Parathyroid adenoma (tissue), 2 donors: ENCODE data around the gene RPL12.

Source experiments
- H2AFZ ChIP-seq: fragments of 300-600 bp; sonication (generic); one replicate; pipeline ENCODE4 v1.7.0; 2017; ENCODE audit warnings: antibody characterized with exemption, mild to moderate bottlenecking
- H3K27ac ChIP-seq: fragments of 300-600 bp; sonication (generic); one replicate; pipeline ENCODE4 v1.7.0; 2017
- H3K27me3 ChIP-seq: fragments of 300-600 bp; sonication (generic); one replicate; pipeline ENCODE4 v1.7.0; 2017; ENCODE audit warnings: low read length; ENCODE audit not compliant: control insufficient read depth, insufficient read depth
- H3K36me3 ChIP-seq: fragments of 300-600 bp; sonication (generic); one replicate; pipeline ENCODE4 v1.7.0; 2017; ENCODE audit warnings: low read length; ENCODE audit not compliant: control insufficient read depth, insufficient read depth
- H3K4me1 ChIP-seq: fragments of 300-600 bp; sonication (generic); one replicate; pipeline ENCODE4 v1.7.0; 2017; ENCODE audit warnings: control low read depth
- H3K4me2 ChIP-seq: fragments of 300-600 bp; sonication (generic); one replicate; pipeline ENCODE4 v1.7.0; 2017; ENCODE audit warnings: low read length
- H3K4me3 ChIP-seq: fragments of 300-600 bp; sonication (generic); one replicate; pipeline ENCODE4 v1.7.0; 2017; ENCODE audit warnings: low read depth, low read length
- H3K79me2 ChIP-seq: fragments of 300-600 bp; sonication (generic); one replicate; pipeline ENCODE4 v1.7.0; 2017; ENCODE audit warnings: control low read depth
- H3K9ac ChIP-seq: fragments of 300-600 bp; sonication (generic); one replicate; pipeline ENCODE4 v1.7.0; 2017; ENCODE audit warnings: mild to moderate bottlenecking
- H3K9me3 ChIP-seq: fragments of 300-600 bp; sonication (generic); one replicate; pipeline ENCODE4 v1.7.0; 2017; ENCODE audit warnings: low read length; ENCODE audit not compliant: control insufficient read depth
- CTCF ChIP-seq: fragments of 300-600 bp; sonication (generic); IDR thresholded peaks from one replicate; pipeline ENCODE4 v1.7.0; 2017; ENCODE audit warnings: antibody characterized with exemption, mild to moderate bottlenecking
- donor health status: primary hyperparathyroidism.

Gene RPL12

DNA sequence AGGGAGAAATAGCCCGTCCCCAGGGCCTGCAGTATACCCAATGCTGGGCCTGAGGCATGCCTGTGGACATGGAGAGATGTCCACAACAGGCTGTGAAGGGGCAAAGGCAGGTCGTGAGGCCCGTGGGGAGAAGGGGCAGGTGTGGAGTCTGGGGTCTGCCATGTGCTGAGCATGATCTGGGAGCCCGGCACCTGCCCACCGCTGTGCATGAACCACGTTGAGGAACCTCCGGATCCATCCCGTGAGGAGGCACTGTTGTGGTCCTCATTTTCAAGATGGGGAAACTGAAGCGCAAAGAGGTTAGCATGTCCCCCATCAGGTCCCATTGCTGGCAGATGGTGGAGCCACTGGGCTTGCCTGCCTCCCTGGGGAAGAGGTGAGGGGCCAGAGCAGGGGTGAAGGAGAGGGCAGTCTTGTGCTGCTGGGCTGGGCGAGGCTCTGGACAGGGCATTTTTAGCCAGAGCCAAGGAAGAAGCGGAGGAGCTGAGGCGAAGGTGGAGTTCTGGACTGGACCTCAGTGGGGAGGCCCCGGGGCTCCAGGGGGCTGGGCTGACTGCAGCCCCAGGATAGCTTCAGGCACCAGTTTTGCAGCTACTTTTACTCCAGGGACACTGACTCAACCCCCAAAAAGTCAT, 46.6 kb upstream of the RPL12 start:
- no peaks in the 10 kb centered on the region for H3K79me2 ChIP-seq
- H3K27ac ChIP-seq = no peak overlapping the region
- H3K36me3 ChIP-seq = no peaks in the 10 kb centered on the region
- H3K9me3 ChIP-seq = no peaks in the 10 kb centered on the region
- H3K4me1 ChIP-seq = no peaks in the 10 kb centered on the region
- no peak for TF ChIP-seq CTCF
- no peak overlapping the region for H2AFZ ChIP-seq
- H3K4me3 ChIP-seq = no peak overlapping the region
- H3K27me3 ChIP-seq = no peaks in the 10 kb centered on the region
- H3K9ac ChIP-seq = no peak overlapping the region
- H3K4me2 ChIP-seq = no peak overlapping the region

DNA sequence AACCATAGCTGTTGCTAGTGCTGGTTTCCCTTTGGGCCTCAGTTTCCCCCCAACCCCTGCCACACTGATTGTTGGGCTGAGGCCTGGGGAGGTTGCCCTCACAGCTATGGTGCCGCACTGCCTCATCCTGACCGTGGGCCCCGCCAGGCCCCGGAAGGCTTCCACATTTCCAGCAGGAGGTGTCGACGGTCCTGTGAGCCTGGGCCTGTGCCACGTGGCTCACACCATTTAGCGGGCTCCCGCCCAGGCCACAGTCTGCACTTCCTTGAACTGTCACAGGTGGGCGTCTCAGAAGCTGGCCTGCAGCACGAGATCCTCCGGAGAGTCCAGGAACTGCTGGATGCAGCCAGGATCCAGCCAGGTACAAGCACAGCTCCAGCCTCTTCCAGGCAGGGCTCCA, 45.8 kb upstream of the RPL12 start:
- Histone ChIP-seq H3K79me2 (no peaks in the 10 kb centered on the region), H3K9me3 (no peaks in the 10 kb centered on the region), H3K4me1 (no peaks in the 10 kb centered on the region), H3K27ac (no peak overlapping the region), H2AFZ (no peak overlapping the region), H3K4me3 (no peak overlapping the region), H3K9ac (no peak overlapping the region), H3K4me2 (no peak overlapping the region), H3K36me3 (no peaks in the 10 kb centered on the region), H3K27me3 (no peaks in the 10 kb centered on the region)
- TF ChIP-seq CTCF = no peak

DNA sequence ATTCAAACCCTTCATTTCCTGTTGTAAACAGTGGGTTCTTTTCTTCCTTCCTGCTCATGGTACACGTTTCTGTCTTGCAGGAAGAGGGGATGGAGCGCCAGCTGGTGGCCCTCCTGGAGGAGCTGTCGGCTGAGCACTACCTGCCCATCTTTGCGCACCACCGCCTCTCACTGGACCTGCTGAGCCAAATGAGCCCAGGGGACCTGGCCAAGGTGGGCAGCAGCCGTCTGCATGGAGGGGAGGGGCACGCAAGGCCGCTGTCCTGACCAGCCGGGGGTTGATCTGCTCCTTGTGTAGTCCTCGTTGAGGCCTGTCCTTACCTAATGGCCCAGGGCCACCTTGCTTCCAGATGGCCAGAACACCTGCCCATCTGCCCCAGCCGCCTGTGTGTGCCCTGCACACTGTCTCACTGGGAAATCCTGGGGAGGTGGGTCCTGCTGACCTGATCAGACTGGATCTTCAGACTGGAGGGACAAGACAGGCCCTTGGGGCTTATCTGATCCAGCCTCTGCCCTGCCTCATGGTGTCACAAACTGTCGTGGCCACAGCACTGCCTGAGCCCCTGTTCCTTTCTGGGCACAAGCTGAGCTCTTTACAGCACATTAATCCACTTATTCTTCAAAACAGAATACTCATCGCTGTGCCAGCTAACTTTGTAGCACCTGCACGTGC, 44.8 kb upstream of the RPL12 start:
- Histone ChIP-seq H3K9ac (no peak overlapping the region), H3K4me3 (no peak overlapping the region), H3K27ac (no peak overlapping the region), H3K4me2 (no peak overlapping the region), H2AFZ (no peak overlapping the region), H3K27me3 (no peaks in the 10 kb centered on the region), H3K36me3 (no peaks in the 10 kb centered on the region), H3K4me1 (no peaks in the 10 kb centered on the region), H3K9me3 (no peaks in the 10 kb centered on the region), H3K79me2 (no peaks in the 10 kb centered on the region)
- TF ChIP-seq CTCF = no peak

GRCh38 chr9:127494304-127494702, 43.1 kb upstream of the RPL12 start:
- no peaks in the 10 kb centered on the region for H3K79me2 ChIP-seq
- H3K9ac ChIP-seq = no peak overlapping the region
- no peak for TF ChIP-seq CTCF
- H3K4me1 ChIP-seq = no peaks in the 10 kb centered on the region
- no peak overlapping the region for H2AFZ ChIP-seq
- H3K27me3 ChIP-seq = no peaks in the 10 kb centered on the region
- no peak overlapping the region for H3K27ac ChIP-seq
- H3K4me3 ChIP-seq = no peak overlapping the region
- H3K36me3 ChIP-seq = no peaks in the 10 kb centered on the region
- no peaks in the 10 kb centered on the region for H3K9me3 ChIP-seq
- H3K4me2 ChIP-seq = no peak overlapping the region
